Fibroblast of lung (primary cell): ENCODE measurements around the gene C7.

Experiments used
- EZH2 ChIP-seq: IDR thresholded peaks from 2 replicates; pipeline ENCODE4 v1.5.1; 2012; ENCODE audit warnings: low read length, control low read depth, mild to moderate bottlenecking; ENCODE audit errors: missing control alignments
- TF ChIP-seq, protein P1 (sequence below), 2 donors: IDR thresholded peaks in 1 of 2; conservative IDR thresholded peaks in 1 of 2; 1 replicate in 1 of 2; 2 replicates in 1 of 2; pipeline ENCODE4 v1.5.1; 2011 to 2012; ENCODE audit warnings: low read length in 2 of 2, control low read depth in 1 of 2, inconsistent platforms in 1 of 2, low read depth in 1 of 2, mild to moderate bottlenecking in 1 of 2

- TF ChIP-seq, protein P1, sequence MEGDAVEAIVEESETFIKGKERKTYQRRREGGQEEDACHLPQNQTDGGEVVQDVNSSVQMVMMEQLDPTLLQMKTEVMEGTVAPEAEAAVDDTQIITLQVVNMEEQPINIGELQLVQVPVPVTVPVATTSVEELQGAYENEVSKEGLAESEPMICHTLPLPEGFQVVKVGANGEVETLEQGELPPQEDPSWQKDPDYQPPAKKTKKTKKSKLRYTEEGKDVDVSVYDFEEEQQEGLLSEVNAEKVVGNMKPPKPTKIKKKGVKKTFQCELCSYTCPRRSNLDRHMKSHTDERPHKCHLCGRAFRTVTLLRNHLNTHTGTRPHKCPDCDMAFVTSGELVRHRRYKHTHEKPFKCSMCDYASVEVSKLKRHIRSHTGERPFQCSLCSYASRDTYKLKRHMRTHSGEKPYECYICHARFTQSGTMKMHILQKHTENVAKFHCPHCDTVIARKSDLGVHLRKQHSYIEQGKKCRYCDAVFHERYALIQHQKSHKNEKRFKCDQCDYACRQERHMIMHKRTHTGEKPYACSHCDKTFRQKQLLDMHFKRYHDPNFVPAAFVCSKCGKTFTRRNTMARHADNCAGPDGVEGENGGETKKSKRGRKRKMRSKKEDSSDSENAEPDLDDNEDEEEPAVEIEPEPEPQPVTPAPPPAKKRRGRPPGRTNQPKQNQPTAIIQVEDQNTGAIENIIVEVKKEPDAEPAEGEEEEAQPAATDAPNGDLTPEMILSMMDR (conservative IDR thresholded peaks at IDR 0.05 in 1 of 2, IDR thresholded peaks at IDR 0.05 in 1 of 2; ENCODE audit: low read depth in 1 of 2, low read length in 2 of 2), result no peak
- no peak for TF ChIP-seq EZH2
Observed at GRCh38 chr5:40875958-40876357, 33.3 kb upstream of the C7 start.
